ES-I3 (cell line): ENCODE results near the gene CCNT1.

Source experiments
- H3K36me3 ChIP-seq: 2 replicates; pipeline ENCODE4 v1.6.1; 2013; ENCODE audit warnings: mild to moderate bottlenecking, low read length, control low read depth, moderate library complexity; ENCODE audit not compliant: insufficient read depth
- H3K4me1 ChIP-seq: 2 replicates; pipeline ENCODE4 v1.6.1; 2013; ENCODE audit warnings: mild to moderate bottlenecking, control low read depth, low read length; ENCODE audit not compliant: insufficient read depth
- H3K9ac ChIP-seq: 2 replicates; pipeline ENCODE4 v1.6.1; 2013; ENCODE audit warnings: low read depth, mild to moderate bottlenecking, low read length, moderate library complexity
- H3K9me3 ChIP-seq: 2 replicates; pipeline ENCODE4 v1.6.1; 2013; ENCODE audit warnings: mild to moderate bottlenecking, low read length, moderate library complexity; ENCODE audit not compliant: control insufficient read depth, insufficient read depth

Gene CCNT1

GRCh38 chr12:48640854-48641253, 75.7 kb downstream of the CCNT1 start:
- Histone ChIP-seq H3K9ac (no peak overlapping the region), H3K36me3 (peaks cover 6% of the 10 kb centered on the region; the same call in 1 of the 2 replicates), H3K9me3 (peaks cover 20% of the 10 kb centered on the region), H3K4me1 (no peaks in the 10 kb centered on the region)

GRCh38 chr12:48640428-48640827, 76.1 kb downstream of the CCNT1 start:
- H3K9ac ChIP-seq = no peak overlapping the region
- H3K9me3 ChIP-seq = peaks cover 20% of the 10 kb centered on the region
- peaks cover 6% of the 10 kb centered on the region; the same call in 1 of the 2 replicates for H3K36me3 ChIP-seq
- H3K4me1 ChIP-seq = no peaks in the 10 kb centered on the region
